ENCODE results near the gene SMCO2. TPM values are rescaled to one million over a fixed set of nuclear protein-coding genes. Genes with fewer than 3 reads are reported as not detected.

The SMCO2 gene
- polyA plus RNA-seq, 4 donors = 0.28 to 0.34 TPM; not detected in 2

DNA sequence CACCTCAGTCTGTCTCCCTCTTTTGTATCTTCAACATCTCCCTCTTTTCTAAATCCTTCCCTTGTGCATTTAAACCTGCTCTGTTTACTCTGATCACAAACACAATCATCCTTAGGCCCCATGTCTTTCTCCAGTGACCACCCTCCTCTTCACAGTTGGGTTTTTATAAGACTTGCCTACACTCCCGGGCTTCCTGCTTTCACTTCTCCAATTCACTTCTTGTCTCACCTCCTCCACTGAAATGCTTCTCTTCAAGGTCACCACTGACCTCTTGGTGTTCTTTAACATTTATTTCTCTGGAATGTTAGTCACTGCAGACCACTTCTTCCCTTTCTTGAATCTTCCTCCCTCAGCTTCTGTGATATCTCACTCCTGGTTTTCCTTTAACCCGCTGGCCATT is 8.7 kb upstream of the SMCO2 start:
- H3K27ac ChIP-seq (ENCODE audit: low read depth in 1 of 3, low read length in 2 of 3) = no peak overlapping the region
- no peak for DNase-seq
- no peaks in the 10 kb centered on the region for H3K9me3 ChIP-seq (ENCODE audit: control insufficient read depth in 2 of 2, insufficient read depth in 1 of 2, low read depth in 1 of 2, low read length in 1 of 2)
- FAIRE-seq = no peak
- H3K36me3 ChIP-seq (ENCODE audit: control insufficient read depth in 3 of 3, insufficient read depth in 2 of 3, low read depth in 1 of 3, low read length in 3 of 3) = no peaks in the 10 kb centered on the region
- no peak overlapping the region for H3K4me3 ChIP-seq (ENCODE audit: low read depth in 1 of 3, low read length in 3 of 3)
- no peaks in the 10 kb centered on the region for H3K4me1 ChIP-seq (ENCODE audit: control insufficient read depth in 3 of 3, insufficient read depth in 2 of 3, low read depth in 1 of 3, low read length in 2 of 3)
- 70 to 78% (median 71%) methylated on average over 2 of the region's 2 CpGs for whole genome bisulfite sequencing, 3 donors
- H3K27me3 ChIP-seq (ENCODE audit: control insufficient read depth in 3 of 3, insufficient read depth in 3 of 3, low read length in 3 of 3) = no peaks in the 10 kb centered on the region

DNA sequence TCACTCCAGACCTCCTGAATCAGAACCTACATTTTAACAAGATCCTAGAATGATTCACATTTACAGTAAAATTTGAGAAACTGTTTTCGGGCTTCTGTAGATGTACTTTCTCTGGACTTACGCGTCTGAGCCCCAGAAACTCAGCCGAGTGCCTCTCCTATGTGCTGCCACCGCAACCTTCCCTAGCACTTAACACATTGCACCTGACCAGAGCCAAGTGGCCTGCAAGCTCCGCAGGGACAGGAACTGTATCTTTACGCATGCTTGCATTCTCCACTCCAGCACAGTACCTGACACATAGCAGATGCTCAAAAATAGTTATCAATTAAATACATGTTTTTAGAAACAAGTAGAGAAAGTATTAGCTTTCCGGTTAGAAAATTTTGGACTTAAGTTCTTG is 1.2 kb downstream of the SMCO2 start:
- no peaks in the 10 kb centered on the region for H3K4me1 ChIP-seq (ENCODE audit: control insufficient read depth in 3 of 3, insufficient read depth in 2 of 3, low read depth in 1 of 3, low read length in 2 of 3)
- peaks cover 0 to 15% of the 10 kb centered on the region in 2 donors for H3K9me3 ChIP-seq (ENCODE audit: control insufficient read depth in 2 of 2, insufficient read depth in 1 of 2, low read depth in 1 of 2, low read length in 1 of 2)
- H3K27ac ChIP-seq (ENCODE audit: low read depth in 1 of 3, low read length in 2 of 3) = no peak overlapping the region
- no peak overlapping the region for H3K4me3 ChIP-seq (ENCODE audit: low read depth in 1 of 3, low read length in 3 of 3)
- no peak for FAIRE-seq
- DNase-seq = no peak
- H3K27me3 ChIP-seq (ENCODE audit: control insufficient read depth in 3 of 3, insufficient read depth in 3 of 3, low read length in 3 of 3) = no peaks in the 10 kb centered on the region
- no peaks in the 10 kb centered on the region for H3K36me3 ChIP-seq (ENCODE audit: control insufficient read depth in 3 of 3, insufficient read depth in 2 of 3, low read depth in 1 of 3, low read length in 3 of 3)
- WGBS, 3 donors = 86 to 92% (median 86%) methylated on average over 8 of the region's 8 CpGs

DNA sequence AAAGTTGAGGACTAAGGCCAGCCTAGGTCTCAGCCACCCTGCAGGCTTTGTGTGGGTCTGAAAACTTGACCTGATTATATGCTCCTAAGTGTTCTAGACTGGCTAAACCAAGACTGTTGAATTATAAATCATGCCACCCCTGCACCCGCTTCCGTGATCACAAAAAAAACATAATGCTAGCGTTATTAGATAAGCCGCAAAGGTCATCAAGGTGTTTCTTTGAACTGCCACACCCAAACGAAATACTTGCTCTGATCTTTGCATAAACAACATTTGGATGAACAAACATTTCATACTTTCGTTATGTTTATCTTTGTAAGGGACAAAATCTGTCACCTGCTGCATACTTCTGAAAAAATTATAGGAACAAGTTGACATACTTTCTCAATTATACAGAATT is 2.5 kb downstream of the SMCO2 start:
- no peaks in the 10 kb centered on the region for H3K36me3 ChIP-seq (ENCODE audit: control insufficient read depth in 3 of 3, insufficient read depth in 2 of 3, low read depth in 1 of 3, low read length in 3 of 3)
- 9 to 58% (median 35%) methylated on average over 6 of the region's 6 CpGs for WGBS, 3 donors
- no peak for FAIRE-seq
- H3K9me3 ChIP-seq (ENCODE audit: control insufficient read depth in 2 of 2, insufficient read depth in 1 of 2, low read depth in 1 of 2, low read length in 1 of 2) = peaks cover 0 to 15% of the 10 kb centered on the region in 2 donors
- DNase-seq = peak in 1 of 2 donors; percentile 48
- no peaks in the 10 kb centered on the region for H3K27me3 ChIP-seq (ENCODE audit: control insufficient read depth in 3 of 3, insufficient read depth in 3 of 3, low read length in 3 of 3)
- H3K27ac ChIP-seq (ENCODE audit: low read depth in 1 of 3, low read length in 2 of 3) = no peak overlapping the region
- no peak overlapping the region for H3K4me3 ChIP-seq (ENCODE audit: low read depth in 1 of 3, low read length in 3 of 3)
- H3K4me1 ChIP-seq (ENCODE audit: control insufficient read depth in 3 of 3, insufficient read depth in 2 of 3, low read depth in 1 of 3, low read length in 2 of 3) = no peaks in the 10 kb centered on the region

- Histone ChIP-seq H3K4me1 (ENCODE audit: control insufficient read depth in 3 of 3, insufficient read depth in 2 of 3, low read depth in 1 of 3, low read length in 2 of 3) (no peaks in the 10 kb centered on the region), H3K27me3 (ENCODE audit: control insufficient read depth in 3 of 3, insufficient read depth in 3 of 3, low read length in 3 of 3) (no peaks in the 10 kb centered on the region), H3K36me3 (ENCODE audit: control insufficient read depth in 3 of 3, insufficient read depth in 2 of 3, low read depth in 1 of 3, low read length in 3 of 3) (no peaks in the 10 kb centered on the region), H3K4me3 (ENCODE audit: low read depth in 1 of 3, low read length in 3 of 3) (no peak overlapping the region), H3K9me3 (ENCODE audit: control insufficient read depth in 2 of 2, insufficient read depth in 1 of 2, low read depth in 1 of 2, low read length in 1 of 2) (peaks cover 0 to 15% of the 10 kb centered on the region in 2 donors), H3K27ac (ENCODE audit: low read depth in 1 of 3, low read length in 2 of 3) (no peak overlapping the region)
- 92 to 95% (median 94%) methylated on average over 5 of the region's 5 CpGs for WGBS, 3 donors
- no peak for FAIRE-seq
- no peak for DNase-seq
These were observed 3.5 kb downstream of the SMCO2 start for GRCh38 chr12:27449893-27450534.

DNA sequence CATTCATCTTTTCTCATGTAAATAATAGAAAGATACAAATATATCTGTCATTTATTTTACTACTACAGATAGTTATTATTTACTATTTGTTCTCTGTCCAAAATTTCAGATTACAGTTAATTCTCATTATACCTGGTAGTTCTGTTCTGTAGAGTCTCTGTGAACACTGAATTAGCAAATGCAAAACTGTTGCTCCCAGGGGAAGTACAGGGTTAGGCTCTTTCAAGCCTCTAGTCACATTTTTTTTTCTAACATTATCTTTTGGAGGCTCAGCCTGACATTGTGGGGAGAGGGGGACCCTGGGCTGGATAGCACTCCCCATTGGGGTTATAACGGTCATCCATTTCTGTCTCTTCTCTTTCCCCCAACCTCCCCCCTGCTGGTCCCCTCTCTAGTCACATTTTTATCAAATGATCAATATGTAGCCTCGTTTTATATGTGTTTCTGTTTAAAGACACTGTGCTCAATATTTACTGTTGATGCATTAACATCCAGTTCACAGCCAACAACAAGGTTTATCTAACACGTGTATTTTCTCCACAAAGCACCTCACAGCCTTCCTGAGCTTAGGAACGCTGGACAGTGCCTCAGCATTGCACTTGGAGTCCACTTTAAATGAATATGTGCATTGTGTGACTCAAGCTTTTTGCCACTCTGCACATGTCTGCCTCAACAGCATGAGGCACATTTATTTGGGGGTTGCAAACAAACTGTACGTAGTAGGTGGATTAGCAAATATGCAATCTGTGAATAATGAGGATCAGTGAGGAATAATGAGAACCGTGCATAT is 4.7 kb downstream of the SMCO2 start:
- DNase-seq = no peak
- Histone ChIP-seq H3K27me3 (ENCODE audit: control insufficient read depth in 3 of 3, insufficient read depth in 3 of 3, low read length in 3 of 3) (no peaks in the 10 kb centered on the region), H3K36me3 (ENCODE audit: control insufficient read depth in 3 of 3, insufficient read depth in 2 of 3, low read depth in 1 of 3, low read length in 3 of 3) (no peaks in the 10 kb centered on the region), H3K27ac (ENCODE audit: low read depth in 1 of 3, low read length in 2 of 3) (no peak overlapping the region), H3K9me3 (ENCODE audit: control insufficient read depth in 2 of 2, insufficient read depth in 1 of 2, low read depth in 1 of 2, low read length in 1 of 2) (peaks cover 0 to 7% of the 10 kb centered on the region in 2 donors), H3K4me3 (ENCODE audit: low read depth in 1 of 3, low read length in 3 of 3) (no peak overlapping the region), H3K4me1 (ENCODE audit: control insufficient read depth in 3 of 3, insufficient read depth in 2 of 3, low read depth in 1 of 3, low read length in 2 of 3) (no peaks in the 10 kb centered on the region)
- no peak for FAIRE-seq
- WGBS, 3 donors = 64 to 75% (median 70%) methylated on average over 6 of the region's 6 CpGs

DNA sequence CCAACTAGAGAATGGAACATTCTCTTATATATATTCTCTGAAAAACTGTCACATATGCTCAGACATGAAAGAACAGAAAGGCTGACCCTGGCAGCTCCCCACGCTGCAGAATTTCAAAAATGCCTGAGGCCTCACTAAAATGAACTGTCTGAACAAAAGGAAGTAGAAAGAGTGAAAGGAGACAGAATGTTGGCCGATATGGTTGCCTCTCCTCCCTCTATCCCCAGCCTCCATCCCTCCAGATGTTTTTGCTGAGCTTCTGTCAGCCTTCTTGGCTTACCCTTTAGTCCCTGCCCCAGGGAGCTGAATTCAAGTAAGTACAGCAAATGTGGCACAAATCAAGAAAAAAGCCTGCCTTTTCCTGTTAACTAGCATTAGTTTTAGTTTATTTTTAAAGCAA is 6.9 kb downstream of the SMCO2 start:
- WGBS, 3 donors = 64 to 87% (median 81%) methylated on average over 2 of the region's 2 CpGs
- H3K4me3 ChIP-seq (ENCODE audit: low read depth in 1 of 3, low read length in 3 of 3) = no peak overlapping the region
- H3K4me1 ChIP-seq (ENCODE audit: control insufficient read depth in 3 of 3, insufficient read depth in 2 of 3, low read depth in 1 of 3, low read length in 2 of 3) = no peaks in the 10 kb centered on the region
- DNase-seq (no peak), FAIRE-seq (no peak)
- no peaks in the 10 kb centered on the region for H3K36me3 ChIP-seq (ENCODE audit: control insufficient read depth in 3 of 3, insufficient read depth in 2 of 3, low read depth in 1 of 3, low read length in 3 of 3)
- H3K27me3 ChIP-seq (ENCODE audit: control insufficient read depth in 3 of 3, insufficient read depth in 3 of 3, low read length in 3 of 3) = no peaks in the 10 kb centered on the region
- no peaks in the 10 kb centered on the region for H3K9me3 ChIP-seq (ENCODE audit: control insufficient read depth in 2 of 2, insufficient read depth in 1 of 2, low read depth in 1 of 2, low read length in 1 of 2)
- no peak overlapping the region for H3K27ac ChIP-seq (ENCODE audit: low read depth in 1 of 3, low read length in 2 of 3)

DNA sequence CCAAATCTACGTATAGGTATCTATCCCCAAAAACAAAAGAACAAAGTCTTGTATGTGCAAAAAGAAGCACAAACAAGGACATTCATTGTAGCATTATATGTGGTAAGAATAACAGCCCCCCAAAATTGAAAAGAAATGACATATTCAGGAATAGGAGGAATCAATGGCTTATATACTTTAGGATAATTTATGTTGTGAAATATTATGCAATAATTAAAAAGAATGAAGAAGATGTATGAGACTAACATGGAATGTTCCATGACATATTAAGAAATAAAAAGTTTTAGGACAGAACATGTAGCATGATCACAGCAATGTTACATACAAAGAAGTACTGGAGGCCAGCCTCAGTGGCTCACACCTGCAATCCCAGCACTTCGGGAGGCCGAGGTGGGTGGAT is 9.1 kb downstream of the SMCO2 start:
- H3K4me1 ChIP-seq (ENCODE audit: control insufficient read depth in 3 of 3, insufficient read depth in 2 of 3, low read depth in 1 of 3, low read length in 2 of 3) = no peaks in the 10 kb centered on the region
- DNase-seq (no peak), FAIRE-seq (no peak)
- H3K36me3 ChIP-seq (ENCODE audit: control insufficient read depth in 3 of 3, insufficient read depth in 2 of 3, low read depth in 1 of 3, low read length in 3 of 3) = no peaks in the 10 kb centered on the region
- no peak overlapping the region for H3K27ac ChIP-seq (ENCODE audit: low read depth in 1 of 3, low read length in 2 of 3)
- H3K27me3 ChIP-seq (ENCODE audit: control insufficient read depth in 3 of 3, insufficient read depth in 3 of 3, low read length in 3 of 3) = no peaks in the 10 kb centered on the region
- WGBS, 3 donors = 96 to 97% (median 96%) methylated on average over 3 of the region's 3 CpGs
- no peaks in the 10 kb centered on the region for H3K9me3 ChIP-seq (ENCODE audit: control insufficient read depth in 2 of 2, insufficient read depth in 1 of 2, low read depth in 1 of 2, low read length in 1 of 2)
- H3K4me3 ChIP-seq (ENCODE audit: low read depth in 1 of 3, low read length in 3 of 3) = no peak overlapping the region

DNA sequence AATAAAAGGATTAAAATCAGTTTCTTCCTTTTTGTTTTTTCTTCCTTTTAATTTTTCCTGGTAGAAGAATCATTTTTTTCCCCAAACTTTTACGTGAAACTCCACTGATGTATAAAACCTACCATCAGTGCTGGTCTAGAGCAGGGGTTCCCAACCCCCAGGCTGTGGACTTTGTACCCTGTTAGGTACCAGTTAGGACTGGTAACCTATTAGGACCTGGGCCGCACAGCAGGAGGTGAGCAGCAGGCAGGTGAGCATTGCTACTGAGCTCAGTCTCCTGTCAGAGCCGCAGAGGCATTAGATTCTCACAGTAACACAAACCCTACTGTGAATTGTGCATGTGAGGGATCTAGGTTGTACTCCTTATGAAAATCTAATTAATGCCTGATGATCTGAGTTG is 10.1 kb downstream of the SMCO2 start:
- Histone ChIP-seq H3K9me3 (ENCODE audit: control insufficient read depth in 2 of 2, insufficient read depth in 1 of 2, low read depth in 1 of 2, low read length in 1 of 2) (no peaks in the 10 kb centered on the region), H3K4me3 (ENCODE audit: low read depth in 1 of 3, low read length in 3 of 3) (no peak overlapping the region), H3K4me1 (ENCODE audit: control insufficient read depth in 3 of 3, insufficient read depth in 2 of 3, low read depth in 1 of 3, low read length in 2 of 3) (no peaks in the 10 kb centered on the region), H3K27me3 (ENCODE audit: control insufficient read depth in 3 of 3, insufficient read depth in 3 of 3, low read length in 3 of 3) (no peaks in the 10 kb centered on the region), H3K27ac (ENCODE audit: low read depth in 1 of 3, low read length in 2 of 3) (no peak overlapping the region), H3K36me3 (ENCODE audit: control insufficient read depth in 3 of 3, insufficient read depth in 2 of 3, low read depth in 1 of 3, low read length in 3 of 3) (no peaks in the 10 kb centered on the region)
- DNase-seq = no peak
- FAIRE-seq = no peak
- WGBS, 3 donors = 78 to 89% (median 82%) methylated on average over 3 of the region's 3 CpGs

All from small intestine (tissue), 7 donors.